ENCODE data around the gene PSMA3. TPM values are rescaled to one million over a fixed set of nuclear protein-coding genes. Genes with fewer than 3 reads are reported as not detected.

Gene PSMA3
- total and polyA plus RNA-seq, 7 donors = 69.5 to 217 (median 112) TPM

DNA sequence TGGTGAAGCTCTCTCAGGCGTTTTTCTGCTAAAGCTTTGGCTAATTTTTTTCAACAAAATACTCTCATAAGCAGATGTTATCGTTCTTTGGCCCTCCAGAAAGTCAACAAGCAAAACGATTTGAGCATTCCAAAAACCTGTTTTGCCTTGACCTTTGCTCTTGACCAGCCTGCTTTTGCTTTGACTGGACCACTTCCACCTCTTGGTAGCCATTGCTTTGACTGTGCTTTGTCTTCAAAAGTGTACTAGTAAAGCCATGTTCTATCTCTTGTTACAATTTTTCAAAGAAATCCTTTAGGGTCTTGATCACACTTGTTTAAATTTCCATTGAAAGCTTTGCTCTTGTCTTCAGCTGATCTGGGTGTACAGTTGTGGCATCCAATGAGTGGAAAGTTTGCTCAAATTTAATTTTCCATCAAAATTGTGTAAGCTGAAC is 43.0 kb downstream of the PSMA3 start:
- no peaks in the 10 kb centered on the region for H3K27me3 ChIP-seq
- TF ChIP-seq, protein P1, sequence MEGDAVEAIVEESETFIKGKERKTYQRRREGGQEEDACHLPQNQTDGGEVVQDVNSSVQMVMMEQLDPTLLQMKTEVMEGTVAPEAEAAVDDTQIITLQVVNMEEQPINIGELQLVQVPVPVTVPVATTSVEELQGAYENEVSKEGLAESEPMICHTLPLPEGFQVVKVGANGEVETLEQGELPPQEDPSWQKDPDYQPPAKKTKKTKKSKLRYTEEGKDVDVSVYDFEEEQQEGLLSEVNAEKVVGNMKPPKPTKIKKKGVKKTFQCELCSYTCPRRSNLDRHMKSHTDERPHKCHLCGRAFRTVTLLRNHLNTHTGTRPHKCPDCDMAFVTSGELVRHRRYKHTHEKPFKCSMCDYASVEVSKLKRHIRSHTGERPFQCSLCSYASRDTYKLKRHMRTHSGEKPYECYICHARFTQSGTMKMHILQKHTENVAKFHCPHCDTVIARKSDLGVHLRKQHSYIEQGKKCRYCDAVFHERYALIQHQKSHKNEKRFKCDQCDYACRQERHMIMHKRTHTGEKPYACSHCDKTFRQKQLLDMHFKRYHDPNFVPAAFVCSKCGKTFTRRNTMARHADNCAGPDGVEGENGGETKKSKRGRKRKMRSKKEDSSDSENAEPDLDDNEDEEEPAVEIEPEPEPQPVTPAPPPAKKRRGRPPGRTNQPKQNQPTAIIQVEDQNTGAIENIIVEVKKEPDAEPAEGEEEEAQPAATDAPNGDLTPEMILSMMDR (IDR thresholded peaks at IDR 0.05) = no peak
- TF ChIP-seq POLR2A (IDR thresholded peaks at IDR 0.05) (no peak), POLR2AphosphoS5 (IDR thresholded peaks at IDR 0.05) (no peak), EP300 (IDR thresholded peaks at IDR 0.05) (no peak)
- no peak for DNase-seq
- H3K4me3 ChIP-seq = no peak overlapping the region
- peaks cover 3 to 82% (median 28%) of the 10 kb centered on the region in 4 donors for H3K36me3 ChIP-seq
- no peaks in the 10 kb centered on the region for H3K9me3 ChIP-seq
- intact Hi-C loops (cut with DNase I) = no loop called here
- no peak overlapping the region for H3K27ac ChIP-seq
- WGBS, 2 donors = 21 to 72% methylated on average over 3 of the region's 3 CpGs
- H3K4me1 ChIP-seq = peaks cover 0 to 42% (median 18%) of the 10 kb centered on the region in 4 donors

DNA sequence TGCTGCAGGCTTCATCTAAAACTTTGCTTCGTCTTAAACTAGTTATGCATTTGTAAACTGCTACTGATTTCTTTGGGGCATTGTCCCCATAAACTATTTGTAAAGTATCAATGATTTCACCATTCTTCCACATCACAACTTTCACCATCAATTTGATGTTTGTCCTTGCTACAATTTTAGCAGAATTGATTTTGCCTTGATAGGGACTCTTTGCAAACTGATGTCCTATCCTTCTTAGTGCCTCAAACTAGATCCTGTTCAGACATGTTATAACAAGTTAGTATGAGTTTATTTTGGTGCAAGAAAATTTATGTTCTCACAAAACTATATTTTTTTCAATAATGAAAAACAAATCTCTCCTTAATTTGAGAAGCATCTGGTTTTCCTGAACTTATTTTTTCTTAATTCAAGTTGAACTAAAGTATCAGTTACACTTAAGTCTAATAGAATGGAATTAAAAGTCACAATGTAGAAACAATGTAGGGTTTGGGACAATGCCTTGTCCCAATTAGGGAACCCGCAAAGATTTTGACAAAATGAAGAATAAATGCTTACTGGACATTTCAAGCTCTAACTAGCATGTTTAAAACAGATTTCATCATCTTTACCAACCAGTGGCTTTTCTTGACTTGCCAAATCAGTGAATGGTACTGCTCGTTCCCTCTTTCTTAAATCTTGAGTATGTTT is 43.6 kb downstream of the PSMA3 start:
- no peaks in the 10 kb centered on the region for H3K9me3 ChIP-seq
- WGBS, 2 donors = 76 to 80% methylated on average over 3 of the region's 3 CpGs
- H3K36me3 ChIP-seq = peaks cover 6 to 88% (median 32%) of the 10 kb centered on the region in 4 donors
- no peaks in the 10 kb centered on the region for H3K27me3 ChIP-seq
- no peak for DNase-seq
- H3K27ac ChIP-seq = no peak overlapping the region
- H3K4me3 ChIP-seq = no peak overlapping the region
- intact Hi-C loops (cut with DNase I) = no loop called here
- peaks cover 0 to 42% (median 12%) of the 10 kb centered on the region in 4 donors for H3K4me1 ChIP-seq
- no peak for TF ChIP-seq EP300 (IDR thresholded peaks at IDR 0.05)
- no peak for TF ChIP-seq POLR2AphosphoS5 (IDR thresholded peaks at IDR 0.05)
- no peak for TF ChIP-seq POLR2A (IDR thresholded peaks at IDR 0.05)
- TF ChIP-seq, protein P1 (IDR thresholded peaks at IDR 0.05) = no peak

DNA sequence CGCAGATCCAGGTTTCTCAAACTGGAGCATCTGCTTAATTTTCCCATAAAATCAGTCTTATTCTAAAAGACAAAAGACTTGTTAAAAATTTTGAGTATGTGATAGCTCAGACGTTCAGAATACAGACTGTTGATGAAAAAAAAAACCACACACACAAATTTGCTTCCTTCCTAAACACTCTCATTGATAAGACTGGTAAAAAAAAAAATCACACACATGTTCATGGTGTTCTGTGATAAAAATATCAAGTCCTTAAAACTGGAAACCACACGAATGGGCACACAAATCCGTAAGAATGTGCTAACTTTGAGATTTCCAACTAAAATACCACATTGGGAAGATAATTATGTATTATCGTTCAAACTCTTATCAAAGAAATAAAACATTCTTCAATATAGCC is 47.0 kb downstream of the PSMA3 start:
- no peaks in the 10 kb centered on the region for H3K9me3 ChIP-seq
- H3K4me3 ChIP-seq = no peak overlapping the region
- WGBS, 2 donors = 71 to 79% methylated on average over 5 of the region's 5 CpGs
- no peak for DNase-seq
- peaks cover 6 to 81% (median 32%) of the 10 kb centered on the region in 4 donors for H3K36me3 ChIP-seq
- peaks cover 0 to 68% (median 25%) of the 10 kb centered on the region in 4 donors for H3K4me1 ChIP-seq
- no peaks in the 10 kb centered on the region for H3K27me3 ChIP-seq
- TF ChIP-seq POLR2A (IDR thresholded peaks at IDR 0.05) (no peak), POLR2AphosphoS5 (IDR thresholded peaks at IDR 0.05) (no peak), EP300 (IDR thresholded peaks at IDR 0.05) (no peak)
- TF ChIP-seq, protein P1 (IDR thresholded peaks at IDR 0.05) = no peak
- intact Hi-C loops (cut with DNase I) = no loop called here
- H3K27ac ChIP-seq = no peak overlapping the region

DNA sequence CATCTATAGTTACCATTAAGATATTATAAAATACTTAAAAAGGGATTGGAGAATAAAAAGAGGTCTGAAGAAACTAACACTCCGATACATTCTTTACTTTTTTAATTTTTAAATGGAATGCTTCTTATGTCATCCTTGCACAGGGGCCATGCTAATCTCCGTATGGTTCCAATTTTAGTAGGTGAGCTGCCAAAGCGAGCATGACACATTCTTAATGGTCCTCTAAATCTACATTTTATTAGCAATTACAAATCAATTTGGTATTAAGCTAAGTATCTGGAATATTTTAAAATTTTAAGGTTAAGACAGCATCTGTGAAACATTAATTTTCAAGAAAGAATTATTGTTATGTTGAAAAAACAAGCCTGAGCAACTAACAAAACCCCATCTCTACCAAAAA is 47.5 kb downstream of the PSMA3 start:
- no peaks in the 10 kb centered on the region for H3K9me3 ChIP-seq
- WGBS, 2 donors = 90 to 94% methylated on average over 3 of the region's 3 CpGs
- no peak overlapping the region for H3K27ac ChIP-seq
- H3K27me3 ChIP-seq = no peaks in the 10 kb centered on the region
- H3K36me3 ChIP-seq = peaks cover 6 to 78% (median 32%) of the 10 kb centered on the region in 4 donors
- H3K4me1 ChIP-seq = peaks cover 0 to 72% (median 27%) of the 10 kb centered on the region in 4 donors
- no peak for TF ChIP-seq POLR2AphosphoS5 (IDR thresholded peaks at IDR 0.05)
- no peak for TF ChIP-seq EP300 (IDR thresholded peaks at IDR 0.05)
- TF ChIP-seq POLR2A (IDR thresholded peaks at IDR 0.05) = no peak
- TF ChIP-seq, protein P1 (IDR thresholded peaks at IDR 0.05) = no peak
- intact Hi-C loops (cut with DNase I) = no loop called here
- H3K4me3 ChIP-seq = no peak overlapping the region
- DNase-seq = no peak
